Stomach smooth muscle (tissue), 2 donors: ENCODE measurements around the gene MRPL39.

Experiments
- H3K27ac ChIP-seq: one replicate; pipeline ENCODE4 v1.7.0; 2013; ENCODE audit warnings: mild to moderate bottlenecking, low read length, inconsistent platforms
- H3K27me3 ChIP-seq, 2 donors: one replicate each; pipeline ENCODE4 v1.7.0; 2013; ENCODE audit warnings: low read length in 2 of 2; ENCODE audit not compliant: insufficient read depth in 2 of 2, control insufficient read depth in 1 of 2
- H3K36me3 ChIP-seq, 2 donors: one replicate each; pipeline ENCODE4 v1.7.0; 2013; ENCODE audit warnings: low read length in 2 of 2; ENCODE audit not compliant: control insufficient read depth in 2 of 2, insufficient read depth in 2 of 2
- H3K4me1 ChIP-seq: one replicate; pipeline ENCODE4 v1.7.0; 2013; ENCODE audit warnings: low read length; ENCODE audit not compliant: control insufficient read depth, insufficient read depth
- H3K4me3 ChIP-seq, 2 donors: one replicate each; pipeline ENCODE4 v1.7.0; 2013; ENCODE audit warnings: low read length in 2 of 2
- H3K9ac ChIP-seq, 2 donors: one replicate each; pipeline ENCODE4 v1.7.0; 2013; ENCODE audit warnings: low read length in 2 of 2, mild to moderate bottlenecking in 1 of 2
- H3K9me3 ChIP-seq, 2 donors: one replicate each; pipeline ENCODE4 v1.7.0; 2013; ENCODE audit warnings: low read length in 2 of 2; ENCODE audit not compliant: control insufficient read depth in 2 of 2
- donor health status: healthy.
- donor health status: Pancreatic carcinoma.

Gene MRPL39

GRCh38 chr21:25608044-25608737 is 910 bp upstream of the MRPL39 start:
- peak overlapping the region; percentile 58 to 78 for H3K9ac ChIP-seq
- peaks cover 3 to 8% of the 10 kb centered on the region in 2 donors for H3K36me3 ChIP-seq
- H3K27ac ChIP-seq = peak overlapping the region; percentile 4
- H3K4me3 ChIP-seq = peak overlapping the region; percentile 75 to 91
- H3K9me3 ChIP-seq = no peaks in the 10 kb centered on the region
- H3K27me3 ChIP-seq = no peaks in the 10 kb centered on the region
- H3K4me1 ChIP-seq = peaks cover 16% of the 10 kb centered on the region

GRCh38 chr21:25589887-25590286 is 17.4 kb downstream of the MRPL39 start:
- H3K9ac ChIP-seq = no peak overlapping the region
- H3K36me3 ChIP-seq = peaks cover 30 to 44% of the 10 kb centered on the region in 2 donors
- no peak overlapping the region for H3K4me3 ChIP-seq
- H3K27me3 ChIP-seq = no peaks in the 10 kb centered on the region
- H3K9me3 ChIP-seq = no peaks in the 10 kb centered on the region
- no peaks in the 10 kb centered on the region for H3K4me1 ChIP-seq
- H3K27ac ChIP-seq = no peak overlapping the region

- no peak overlapping the region for H3K27ac ChIP-seq
- H3K4me3 ChIP-seq = no peak overlapping the region
- no peaks in the 10 kb centered on the region for H3K27me3 ChIP-seq
- H3K9me3 ChIP-seq = no peaks in the 10 kb centered on the region
- H3K4me1 ChIP-seq = no peaks in the 10 kb centered on the region
- no peak overlapping the region for H3K9ac ChIP-seq
- peaks cover 11 to 30% of the 10 kb centered on the region in 2 donors for H3K36me3 ChIP-seq
Observed at GRCh38 chr21:25586791-25587190, 20.5 kb downstream of the MRPL39 start.

- no peaks in the 10 kb centered on the region for H3K27me3 ChIP-seq
- no peak overlapping the region for H3K4me3 ChIP-seq
- peaks cover 9 to 27% of the 10 kb centered on the region in 2 donors for H3K36me3 ChIP-seq
- H3K4me1 ChIP-seq = no peaks in the 10 kb centered on the region
- H3K9me3 ChIP-seq = no peaks in the 10 kb centered on the region
- H3K27ac ChIP-seq = no peak overlapping the region
- no peak overlapping the region for H3K9ac ChIP-seq
Observed at GRCh38 chr21:25586326-25586725, 21.0 kb downstream of the MRPL39 start.

GRCh38 chr21:25584833-25585676 is 22.2 kb downstream of the MRPL39 start:
- H3K27ac ChIP-seq = no peak overlapping the region
- no peak overlapping the region for H3K9ac ChIP-seq
- H3K9me3 ChIP-seq = no peaks in the 10 kb centered on the region
- no peaks in the 10 kb centered on the region for H3K27me3 ChIP-seq
- H3K4me1 ChIP-seq = no peaks in the 10 kb centered on the region
- H3K36me3 ChIP-seq = peaks cover 9 to 25% of the 10 kb centered on the region in 2 donors
- no peak overlapping the region for H3K4me3 ChIP-seq

GRCh38 chr21:25583370-25584130 is 23.7 kb downstream of the MRPL39 start:
- Histone ChIP-seq H3K9ac (no peak overlapping the region), H3K27me3 (no peaks in the 10 kb centered on the region), H3K27ac (no peak overlapping the region), H3K9me3 (no peaks in the 10 kb centered on the region), H3K4me3 (no peak overlapping the region), H3K36me3 (peaks cover 2 to 12% of the 10 kb centered on the region in 2 donors), H3K4me1 (no peaks in the 10 kb centered on the region)

- no peak overlapping the region for H3K9ac ChIP-seq
- no peak overlapping the region for H3K4me3 ChIP-seq
- H3K36me3 ChIP-seq = peaks cover 2 to 11% of the 10 kb centered on the region in 2 donors
- H3K27me3 ChIP-seq = no peaks in the 10 kb centered on the region
- H3K27ac ChIP-seq = no peak overlapping the region
- H3K9me3 ChIP-seq = no peaks in the 10 kb centered on the region
- no peaks in the 10 kb centered on the region for H3K4me1 ChIP-seq
Observed at GRCh38 chr21:25582888-25583287, 24.4 kb downstream of the MRPL39 start.

- Histone ChIP-seq H3K27me3 (no peaks in the 10 kb centered on the region), H3K36me3 (peaks cover 0 to 6% of the 10 kb centered on the region in 2 donors), H3K9me3 (no peaks in the 10 kb centered on the region), H3K9ac (no peak overlapping the region), H3K27ac (no peak overlapping the region), H3K4me1 (no peaks in the 10 kb centered on the region), H3K4me3 (no peak overlapping the region)
Observed at GRCh38 chr21:25582164-25582790, 25.0 kb downstream of the MRPL39 start.

GRCh38 chr21:25581582-25581981 is 25.7 kb downstream of the MRPL39 start:
- H3K27ac ChIP-seq = no peak overlapping the region
- H3K9me3 ChIP-seq = no peaks in the 10 kb centered on the region
- no peaks in the 10 kb centered on the region for H3K4me1 ChIP-seq
- H3K4me3 ChIP-seq = no peak overlapping the region
- no peaks in the 10 kb centered on the region for H3K27me3 ChIP-seq
- peaks cover 0 to 4% of the 10 kb centered on the region in 2 donors for H3K36me3 ChIP-seq
- no peak overlapping the region for H3K9ac ChIP-seq

GRCh38 chr21:25580912-25581260 is 26.4 kb downstream of the MRPL39 start:
- Histone ChIP-seq H3K36me3 (no peaks in the 10 kb centered on the region), H3K27ac (no peak overlapping the region), H3K27me3 (no peaks in the 10 kb centered on the region), H3K9ac (no peak overlapping the region), H3K4me1 (no peaks in the 10 kb centered on the region), H3K9me3 (no peaks in the 10 kb centered on the region), H3K4me3 (no peak overlapping the region)
